ENCODE data around the gene HAVCR2.
"Not testable (repeated sequence)": the region's sequence is repeated elsewhere in the genome, so short reads cannot be mapped to it uniquely, and the experiment has no call there.

HAVCR2 gene

GRCh38 chr5:157059891-157060290 lies 49.0 kb downstream of the HAVCR2 start:
- no peaks in the 10 kb centered on the region for H3K27me3 ChIP-seq
- H3K9me3 ChIP-seq: no peaks in the 10 kb centered on the region
- no peak overlapping the region for H3K27ac ChIP-seq
- no peaks in the 10 kb centered on the region for H3K4me1 ChIP-seq (ENCODE audit: control insufficient read depth in 1 of 2, insufficient read depth in 1 of 2, low read depth in 1 of 2, low read length in 1 of 2)
- no peak overlapping the region for H3K4me3 ChIP-seq (ENCODE audit: low read depth in 1 of 2, low read length in 1 of 2)
- no peaks in the 10 kb centered on the region for H3K36me3 ChIP-seq
- TF ChIP-seq CTCF (IDR thresholded peaks at IDR 0.05): no peak

GRCh38 chr5:157059093-157059539 lies 49.7 kb downstream of the HAVCR2 start, which contains the start of gene HAVCR1:
Gene HAVCR1 (minus strand): TSS chr5:157059116. CDS start chr5:157057943, 1,173 bp downstream.
- Histone ChIP-seq H3K27me3 (no peaks in the 10 kb centered on the region), H3K36me3 (no peaks in the 10 kb centered on the region), H3K27ac (no peak within 1 kb of the TSS), H3K4me3 (ENCODE audit: low read depth in 1 of 2, low read length in 1 of 2) (no peak within 1 kb of the TSS), H3K4me1 (ENCODE audit: control insufficient read depth in 1 of 2, insufficient read depth in 1 of 2, low read depth in 1 of 2, low read length in 1 of 2) (no peaks in the 10 kb centered on the region), H3K9me3 (no peaks in the 10 kb centered on the region)
- TF ChIP-seq CTCF (IDR thresholded peaks at IDR 0.05): no peak

GRCh38 chr5:157057459-157058370 lies 51.1 kb downstream of the HAVCR2 start:
- Histone ChIP-seq H3K9me3 (no peaks in the 10 kb centered on the region), H3K27me3 (no peaks in the 10 kb centered on the region), H3K4me3 (ENCODE audit: low read depth in 1 of 2, low read length in 1 of 2) (no peak overlapping the region), H3K36me3 (no peaks in the 10 kb centered on the region), H3K27ac (no peak overlapping the region), H3K4me1 (ENCODE audit: control insufficient read depth in 1 of 2, insufficient read depth in 1 of 2, low read depth in 1 of 2, low read length in 1 of 2) (no peaks in the 10 kb centered on the region)
- TF ChIP-seq CTCF (IDR thresholded peaks at IDR 0.05): no peak

GRCh38 chr5:157056848-157057247 lies 52.0 kb downstream of the HAVCR2 start:
- H3K27me3 ChIP-seq; H3K9me3 ChIP-seq; H3K4me3 ChIP-seq (ENCODE audit: low read depth in 1 of 2, low read length in 1 of 2); H3K4me1 ChIP-seq (ENCODE audit: control insufficient read depth in 1 of 2, insufficient read depth in 1 of 2, low read depth in 1 of 2, low read length in 1 of 2); H3K27ac ChIP-seq; H3K36me3 ChIP-seq: not testable (repeated sequence)

- H3K27me3 ChIP-seq: no peaks in the 10 kb centered on the region
- no peaks in the 10 kb centered on the region for H3K36me3 ChIP-seq
- TF ChIP-seq CTCF (IDR thresholded peaks at IDR 0.05): no peak
- no peak overlapping the region for H3K4me3 ChIP-seq (ENCODE audit: low read depth in 1 of 2, low read length in 1 of 2)
- no peaks in the 10 kb centered on the region for H3K4me1 ChIP-seq (ENCODE audit: control insufficient read depth in 1 of 2, insufficient read depth in 1 of 2, low read depth in 1 of 2, low read length in 1 of 2)
- no peaks in the 10 kb centered on the region for H3K9me3 ChIP-seq
- H3K27ac ChIP-seq: no peak overlapping the region
Measured at GRCh38 chr5:157051604-157052245, 57.1 kb downstream of the HAVCR2 start.

- no peak overlapping the region for H3K27ac ChIP-seq
Measured at GRCh38 chr5:157050050-157050449, 58.8 kb downstream of the HAVCR2 start.

More at GRCh38 chr5:157050050-157050449, 58.8 kb downstream of the HAVCR2 start:
- no peak overlapping the region for H3K4me3 ChIP-seq (ENCODE audit: low read depth in 1 of 2, low read length in 1 of 2)
- H3K9me3 ChIP-seq: no peaks in the 10 kb centered on the region
- no peak for TF ChIP-seq CTCF (IDR thresholded peaks at IDR 0.05)
- H3K27me3 ChIP-seq: no peaks in the 10 kb centered on the region
- H3K4me1 ChIP-seq (ENCODE audit: control insufficient read depth in 1 of 2, insufficient read depth in 1 of 2, low read depth in 1 of 2, low read length in 1 of 2): no peaks in the 10 kb centered on the region
- no peaks in the 10 kb centered on the region for H3K36me3 ChIP-seq
